Measurements from ENCODE around the gene SAPCD2. TPM values are rescaled to one million over a fixed set of nuclear protein-coding genes. Genes with fewer than 3 reads are reported as not detected.

SAPCD2 gene
- total and polyA plus RNA-seq, 11 donors = 0.09 to 2.0 (median 0.20) TPM

GRCh38 chr9:137019891-137020683, 50.3 kb downstream of the SAPCD2 start:
- ATAC-seq (no peak), DNase-seq (no peak)
- Histone ChIP-seq H3K27ac (no peak overlapping the region), H3K9me3 (no peaks in the 10 kb centered on the region), H3K36me3 (peaks cover 0 to 53% (median 32%) of the 10 kb centered on the region in 9 donors), H3K4me1 (no peaks in the 10 kb centered on the region), H3K27me3 (no peaks in the 10 kb centered on the region), H3K4me3 (no peak overlapping the region)
- intact Hi-C loops (cut with DNase I) = loop anchor here in 2 of 10 donors (5.0 to 10.0 kb wide), 2 partner anchors 135 to 193 kb away; partner anchors contain the start of gene TRAF2 (in 1 of the 2)
- 94 to 97% (median 96%) methylated on average over 17 to 34 of the region's 34 CpGs for WGBS, 4 donors
- TF ChIP-seq POLR2A (IDR thresholded peaks at IDR 0.05) = no peak
- TF ChIP-seq, protein P1, sequence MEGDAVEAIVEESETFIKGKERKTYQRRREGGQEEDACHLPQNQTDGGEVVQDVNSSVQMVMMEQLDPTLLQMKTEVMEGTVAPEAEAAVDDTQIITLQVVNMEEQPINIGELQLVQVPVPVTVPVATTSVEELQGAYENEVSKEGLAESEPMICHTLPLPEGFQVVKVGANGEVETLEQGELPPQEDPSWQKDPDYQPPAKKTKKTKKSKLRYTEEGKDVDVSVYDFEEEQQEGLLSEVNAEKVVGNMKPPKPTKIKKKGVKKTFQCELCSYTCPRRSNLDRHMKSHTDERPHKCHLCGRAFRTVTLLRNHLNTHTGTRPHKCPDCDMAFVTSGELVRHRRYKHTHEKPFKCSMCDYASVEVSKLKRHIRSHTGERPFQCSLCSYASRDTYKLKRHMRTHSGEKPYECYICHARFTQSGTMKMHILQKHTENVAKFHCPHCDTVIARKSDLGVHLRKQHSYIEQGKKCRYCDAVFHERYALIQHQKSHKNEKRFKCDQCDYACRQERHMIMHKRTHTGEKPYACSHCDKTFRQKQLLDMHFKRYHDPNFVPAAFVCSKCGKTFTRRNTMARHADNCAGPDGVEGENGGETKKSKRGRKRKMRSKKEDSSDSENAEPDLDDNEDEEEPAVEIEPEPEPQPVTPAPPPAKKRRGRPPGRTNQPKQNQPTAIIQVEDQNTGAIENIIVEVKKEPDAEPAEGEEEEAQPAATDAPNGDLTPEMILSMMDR (IDR thresholded peaks at IDR 0.05) = no peak

- Histone ChIP-seq H3K27ac (no peak overlapping the region), H3K4me3 (no peak overlapping the region), H3K4me1 (no peaks in the 10 kb centered on the region), H3K36me3 (peaks cover 0 to 64% (median 37%) of the 10 kb centered on the region in 9 donors), H3K27me3 (no peaks in the 10 kb centered on the region), H3K9me3 (no peaks in the 10 kb centered on the region)
- ATAC-seq (no peak), DNase-seq (no peak)
- intact Hi-C loops (cut with DNase I) = loop anchor here in 1 of 10 donors (5.0 kb wide), 1 partner anchor 192 kb away; no protein-coding TSS in a partner anchor
- 93 to 94% (median 94%) methylated on average over 23 to 36 of the region's 36 CpGs for WGBS, 4 donors
- no peak for TF ChIP-seq POLR2A (IDR thresholded peaks at IDR 0.05)
- TF ChIP-seq, protein P1 (IDR thresholded peaks at IDR 0.05) = no peak
These were observed 51.4 kb downstream of the SAPCD2 start for GRCh38 chr9:137018761-137019559.

DNA sequence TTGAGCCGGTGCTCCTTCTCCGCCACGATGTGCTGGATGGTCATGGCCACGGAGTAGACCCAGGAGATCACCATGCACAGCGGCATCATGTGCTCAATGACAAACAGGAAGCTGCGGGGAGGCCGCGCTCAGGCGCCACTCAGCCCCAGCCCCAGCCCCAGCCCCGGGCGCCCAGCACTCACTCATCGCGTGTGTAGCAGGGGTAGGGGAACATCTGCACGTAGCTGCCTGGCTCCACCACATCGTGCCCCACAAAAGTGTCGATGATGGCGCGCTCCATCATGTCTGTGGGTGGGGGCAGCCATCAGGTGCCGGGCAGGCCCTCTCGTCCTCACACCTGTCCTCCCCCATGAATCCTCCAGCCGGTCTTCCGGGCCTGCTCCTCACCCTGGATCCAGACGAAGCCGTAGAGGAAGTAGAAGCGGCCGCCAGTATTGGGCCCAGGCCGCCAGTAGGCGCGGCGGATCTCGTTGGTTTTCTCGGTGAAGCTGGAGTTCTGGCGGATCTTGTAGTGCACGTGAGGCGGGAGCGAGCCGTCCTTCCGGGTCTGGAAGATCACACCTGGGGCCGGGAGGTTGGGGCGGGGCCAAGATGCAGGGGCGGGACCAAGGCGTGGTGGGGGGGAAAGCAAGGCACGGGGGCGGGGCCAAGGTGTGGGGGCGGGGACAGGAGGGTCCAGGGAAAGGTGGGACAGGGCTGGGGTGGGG, 52.4 kb downstream of the SAPCD2 start:
- Histone ChIP-seq H3K36me3 (peaks cover 0 to 73% (median 37%) of the 10 kb centered on the region in 9 donors), H3K9me3 (no peaks in the 10 kb centered on the region), H3K27me3 (no peaks in the 10 kb centered on the region), H3K4me3 (no peak overlapping the region), H3K4me1 (no peaks in the 10 kb centered on the region), H3K27ac (no peak overlapping the region)
- no peak for ATAC-seq
- 89 to 99% (median 94%) methylated on average over 17 to 45 of the region's 45 CpGs for WGBS, 4 donors
- TF ChIP-seq POLR2A (IDR thresholded peaks at IDR 0.05) = no peak
- TF ChIP-seq, protein P1 (IDR thresholded peaks at IDR 0.05) = no peak
- DNase-seq = no peak
- intact Hi-C loops (cut with DNase I) = loop anchor here in 1 of 10 donors (5.0 kb wide), 1 partner anchor 191 kb away; no protein-coding TSS in a partner anchor
